OCI-LY7 (cell line): ENCODE measurements around the gene SPTLC1.

Experiments used
- CTCF ChIP-seq: fragments of 200-600 bp; sonication (generic); conservative IDR thresholded peaks from 2 replicates; pipeline ENCODE4 v1.5.1; 2014; ENCODE audit warnings: mild to moderate bottlenecking, antibody characterized with exemption, low read length, moderate library complexity, mixed read lengths
- EZH2phosphoT487 ChIP-seq: fragments of 200-600 bp; sonication (generic); IDR thresholded peaks from 2 replicates; pipeline ENCODE4 v1.6.1; 2018; ENCODE audit warnings: low read depth, borderline replicate concordance, mild to moderate bottlenecking, mixed run types, antibody characterized with exemption, low read length, moderate library complexity, mixed read lengths

GRCh38 chr9:92071634-92072033 lies 43.6 kb downstream of the SPTLC1 start:
- TF ChIP-seq CTCF (no peak), EZH2phosphoT487 (no peak)
